Esophagus squamous epithelium (tissue), 5 donors: ENCODE results near the gene IFT122. TPM values are rescaled to one million over a fixed set of nuclear protein-coding genes. Genes with fewer than 3 reads are reported as not detected.

ENCODE experiments used
- DNase-seq: peaks from one replicate; lab custom pipeline; 2025; lab: John Stamatoyannopoulos, UW
- H3K27ac ChIP-seq, 4 donors: fragments of 200-600 bp; sonication (generic); one replicate each; pipeline ENCODE4 v1.5.1; 2016 to 2019; ENCODE audit warnings: mild to moderate bottlenecking in 1 of 4
- H3K27me3 ChIP-seq, 4 donors: fragments of 200-600 bp; sonication (generic); 1 replicate in 3 of 4; 2 replicates in 1 of 4; pipeline versions ENCODE4 v1.5.1 to v1.6.0; 2017 to 2021; ENCODE audit warnings: antibody characterized with exemption in 1 of 4
- H3K36me3 ChIP-seq, 3 donors: fragments of 200-600 bp; sonication (generic); one replicate each; pipeline ENCODE4 v1.5.1; 2016 to 2019
- H3K4me1 ChIP-seq, 3 donors: fragments of 200-600 bp; sonication (generic); one replicate each; pipeline ENCODE4 v1.5.1; 2017 to 2019
- H3K4me3 ChIP-seq, 4 donors: fragments of 200-600 bp; sonication (generic); 1 replicate in 3 of 4; 2 replicates in 1 of 4; pipeline ENCODE4 v1.5.1; 2016 to 2019; ENCODE audit warnings: mild to moderate bottlenecking in 2 of 4, moderate library complexity in 1 of 4
- H3K9me3 ChIP-seq, 3 donors: fragments of 200-600 bp; sonication (generic); one replicate each; pipeline ENCODE4 v1.5.1; 2016 to 2019
- POLR2A ChIP-seq, 4 donors: fragments of 450-650 bp; IDR thresholded peaks; one replicate each; pipeline ENCODE4 v1.6.1; 2017; ENCODE audit warnings: antibody characterized with exemption in 4 of 4, mild to moderate bottlenecking in 4 of 4, moderate library complexity in 3 of 4
- WGBS, 2 donors: methylation state at CpG; one replicate each; pipeline ENCODE4 v1.1.5; 2018; 5-methylcytosine and 5-hydroxymethylcytosine counted together
- intact Hi-C: fragments of 100-400 bp; cut with DNase I; formaldehyde crosslinking; loops from one replicate; pipeline ENCODE4 v1.15.0; 2022
- total RNA-seq, 4 donors: library from RNA; depleted of rRNA; stranded (reverse); fragments of >200 nt; gene quantifications; one replicate each; pipeline ENCODE4 v1.1.0, GENCODE V29; 2016
- TF ChIP-seq, protein P1 (sequence below), 6 experiments: fragments of 450-650 bp in 4 of 6; fragments of 200-600 bp in 2 of 6; sonication (generic) in 2 of 6; IDR thresholded peaks; one replicate each; pipeline ENCODE4 v1.5.1; 2016 to 2019; ENCODE audit warnings: antibody characterized with exemption in 6 of 6, mild to moderate bottlenecking in 4 of 6, moderate library complexity in 4 of 6
- donor health status: DM: yes; HTN: yes; CAD: no.

The IFT122 gene
- total RNA-seq, 4 donors from 2014 or later = 6.0 to 26.5 (median 11.5) TPM

DNA sequence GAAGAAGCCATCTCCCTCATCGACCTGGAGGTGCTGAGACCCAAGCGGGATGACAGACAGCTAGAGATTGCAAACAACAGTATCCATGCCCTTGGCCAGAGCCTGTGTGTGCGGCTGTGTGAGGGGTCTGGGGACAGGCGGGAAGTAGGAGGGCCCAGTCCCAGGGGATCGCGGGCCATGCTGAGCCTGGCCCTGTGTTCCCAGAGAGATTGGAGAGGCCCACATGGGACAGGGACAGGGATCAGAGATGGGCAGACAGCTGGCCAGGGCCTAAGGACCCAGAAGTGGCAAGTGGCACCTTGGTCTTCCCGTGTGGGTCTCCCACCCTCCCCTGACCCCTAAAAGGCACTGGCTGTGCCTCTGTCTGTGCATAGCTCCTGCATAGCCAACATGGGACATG is 77.5 kb downstream of the IFT122 start:
- H3K4me1 ChIP-seq = no peaks in the 10 kb centered on the region
- no peak for DNase-seq
- WGBS, 2 donors = 95 to 100% methylated on average over 4 of the region's 7 CpGs
- intact Hi-C loops = no loop called here
- H3K4me3 ChIP-seq = no peak overlapping the region
- no peak overlapping the region for H3K27ac ChIP-seq
- no peak for TF ChIP-seq POLR2A (IDR thresholded peaks at IDR 0.05)
- TF ChIP-seq, protein P1, sequence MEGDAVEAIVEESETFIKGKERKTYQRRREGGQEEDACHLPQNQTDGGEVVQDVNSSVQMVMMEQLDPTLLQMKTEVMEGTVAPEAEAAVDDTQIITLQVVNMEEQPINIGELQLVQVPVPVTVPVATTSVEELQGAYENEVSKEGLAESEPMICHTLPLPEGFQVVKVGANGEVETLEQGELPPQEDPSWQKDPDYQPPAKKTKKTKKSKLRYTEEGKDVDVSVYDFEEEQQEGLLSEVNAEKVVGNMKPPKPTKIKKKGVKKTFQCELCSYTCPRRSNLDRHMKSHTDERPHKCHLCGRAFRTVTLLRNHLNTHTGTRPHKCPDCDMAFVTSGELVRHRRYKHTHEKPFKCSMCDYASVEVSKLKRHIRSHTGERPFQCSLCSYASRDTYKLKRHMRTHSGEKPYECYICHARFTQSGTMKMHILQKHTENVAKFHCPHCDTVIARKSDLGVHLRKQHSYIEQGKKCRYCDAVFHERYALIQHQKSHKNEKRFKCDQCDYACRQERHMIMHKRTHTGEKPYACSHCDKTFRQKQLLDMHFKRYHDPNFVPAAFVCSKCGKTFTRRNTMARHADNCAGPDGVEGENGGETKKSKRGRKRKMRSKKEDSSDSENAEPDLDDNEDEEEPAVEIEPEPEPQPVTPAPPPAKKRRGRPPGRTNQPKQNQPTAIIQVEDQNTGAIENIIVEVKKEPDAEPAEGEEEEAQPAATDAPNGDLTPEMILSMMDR (IDR thresholded peaks at IDR 0.05) = no peak
- no peaks in the 10 kb centered on the region for H3K27me3 ChIP-seq
- no peaks in the 10 kb centered on the region for H3K9me3 ChIP-seq
- H3K36me3 ChIP-seq = peaks cover 0 to 68% (median 0%) of the 10 kb centered on the region in 3 donors

DNA sequence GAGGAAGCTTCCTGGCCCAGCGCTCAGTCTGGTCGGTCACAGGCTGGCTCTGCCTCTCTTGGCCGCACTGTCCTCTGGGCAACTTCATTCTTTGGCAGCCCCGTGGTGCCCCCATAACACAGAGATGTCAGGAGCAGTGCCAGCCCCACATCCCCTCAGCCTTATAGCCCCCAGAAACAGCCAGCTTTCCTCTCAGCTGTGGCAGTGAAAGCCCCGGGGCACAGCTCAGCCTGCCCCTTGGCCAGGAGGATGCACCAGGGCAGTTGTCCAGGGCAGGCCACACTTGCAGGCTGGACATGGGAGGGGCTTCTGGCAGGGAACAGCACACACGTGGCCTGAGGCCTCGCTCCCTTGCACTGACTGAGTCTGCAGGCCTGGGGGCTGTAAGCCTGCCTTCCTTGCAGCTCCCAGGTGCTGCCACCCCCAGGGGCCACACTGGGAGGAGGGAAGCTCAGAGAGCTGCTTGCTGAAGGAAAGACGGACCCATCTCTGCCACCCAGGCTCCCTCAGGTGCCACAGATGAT is 78.1 kb downstream of the IFT122 start:
- no peak for TF ChIP-seq POLR2A (IDR thresholded peaks at IDR 0.05)
- TF ChIP-seq, protein P1 (IDR thresholded peaks at IDR 0.05) = no peak
- no peak overlapping the region for H3K4me3 ChIP-seq
- no peaks in the 10 kb centered on the region for H3K4me1 ChIP-seq
- no peaks in the 10 kb centered on the region for H3K9me3 ChIP-seq
- DNase-seq = no peak
- H3K27ac ChIP-seq = no peak overlapping the region
- no peaks in the 10 kb centered on the region for H3K27me3 ChIP-seq
- WGBS, 2 donors = 63 to 95% methylated on average over 3 to 5 of the region's 8 CpGs
- peaks cover 0 to 62% (median 0%) of the 10 kb centered on the region in 3 donors for H3K36me3 ChIP-seq
- intact Hi-C loops = no loop called here

DNA sequence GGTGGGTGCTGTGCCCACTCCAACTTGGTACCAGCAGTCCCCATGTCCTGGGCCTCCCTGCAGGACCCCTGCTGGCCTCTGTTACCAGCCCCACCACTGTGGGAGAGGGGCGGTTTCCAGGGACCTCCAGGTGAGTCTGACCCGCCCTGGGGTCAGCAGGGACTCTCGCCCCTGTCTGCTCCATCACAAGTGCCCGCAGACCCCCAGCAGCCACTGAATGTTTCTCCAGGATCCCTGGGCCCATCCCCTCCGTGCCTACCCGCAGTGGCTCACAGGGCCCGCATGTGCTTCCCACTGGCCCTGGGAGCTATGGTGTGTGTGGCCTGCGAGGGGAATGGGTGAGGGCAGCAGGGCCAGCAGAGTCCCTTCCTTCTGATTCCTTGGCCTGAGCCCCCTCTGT is 78.6 kb downstream of the IFT122 start:
- TF ChIP-seq, protein P1 (IDR thresholded peaks at IDR 0.05) = no peak
- no peak for TF ChIP-seq POLR2A (IDR thresholded peaks at IDR 0.05)
- Histone ChIP-seq H3K4me1 (no peaks in the 10 kb centered on the region), H3K4me3 (no peak overlapping the region), H3K27ac (no peak overlapping the region), H3K9me3 (no peaks in the 10 kb centered on the region), H3K36me3 (peaks cover 0 to 57% (median 0%) of the 10 kb centered on the region in 3 donors), H3K27me3 (no peaks in the 10 kb centered on the region)
- no peak for DNase-seq
- WGBS, 2 donors = 95% methylated on average over 7 of the region's 8 CpGs; no CpG with 5 or more reads in 1 of the 2 donors
- intact Hi-C loops = no loop called here

DNA sequence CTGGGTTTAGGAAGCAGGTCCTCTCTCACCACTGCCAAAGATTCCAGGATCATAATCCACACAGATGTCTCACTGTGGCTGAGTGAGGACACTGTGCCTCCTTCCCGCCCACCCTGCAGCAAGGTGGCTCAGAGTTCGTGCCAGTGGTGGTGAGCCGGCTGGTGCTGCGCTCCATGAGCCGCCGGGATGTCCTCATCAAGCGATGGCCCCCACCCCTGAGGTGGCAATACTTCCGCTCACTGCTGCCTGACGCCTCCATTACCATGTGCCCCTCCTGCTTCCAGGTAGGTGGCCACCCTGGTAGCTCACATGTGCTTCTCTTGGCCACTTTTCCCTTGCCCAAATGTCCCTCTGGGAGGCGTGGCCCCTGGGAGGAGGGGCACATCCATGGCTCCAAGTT is 79.4 kb downstream of the IFT122 start:
- Histone ChIP-seq H3K4me3 (no peak overlapping the region), H3K9me3 (no peaks in the 10 kb centered on the region), H3K27me3 (no peaks in the 10 kb centered on the region), H3K4me1 (no peaks in the 10 kb centered on the region), H3K36me3 (peaks cover 0 to 49% (median 0%) of the 10 kb centered on the region in 3 donors), H3K27ac (no peak overlapping the region)
- TF ChIP-seq, protein P1 (IDR thresholded peaks at IDR 0.05) = no peak
- TF ChIP-seq POLR2A (IDR thresholded peaks at IDR 0.05) = no peak
- intact Hi-C loops = no loop called here
- no peak for DNase-seq
- 97 to 100% methylated on average over 3 to 8 of the region's 10 CpGs for WGBS, 2 donors

DNA sequence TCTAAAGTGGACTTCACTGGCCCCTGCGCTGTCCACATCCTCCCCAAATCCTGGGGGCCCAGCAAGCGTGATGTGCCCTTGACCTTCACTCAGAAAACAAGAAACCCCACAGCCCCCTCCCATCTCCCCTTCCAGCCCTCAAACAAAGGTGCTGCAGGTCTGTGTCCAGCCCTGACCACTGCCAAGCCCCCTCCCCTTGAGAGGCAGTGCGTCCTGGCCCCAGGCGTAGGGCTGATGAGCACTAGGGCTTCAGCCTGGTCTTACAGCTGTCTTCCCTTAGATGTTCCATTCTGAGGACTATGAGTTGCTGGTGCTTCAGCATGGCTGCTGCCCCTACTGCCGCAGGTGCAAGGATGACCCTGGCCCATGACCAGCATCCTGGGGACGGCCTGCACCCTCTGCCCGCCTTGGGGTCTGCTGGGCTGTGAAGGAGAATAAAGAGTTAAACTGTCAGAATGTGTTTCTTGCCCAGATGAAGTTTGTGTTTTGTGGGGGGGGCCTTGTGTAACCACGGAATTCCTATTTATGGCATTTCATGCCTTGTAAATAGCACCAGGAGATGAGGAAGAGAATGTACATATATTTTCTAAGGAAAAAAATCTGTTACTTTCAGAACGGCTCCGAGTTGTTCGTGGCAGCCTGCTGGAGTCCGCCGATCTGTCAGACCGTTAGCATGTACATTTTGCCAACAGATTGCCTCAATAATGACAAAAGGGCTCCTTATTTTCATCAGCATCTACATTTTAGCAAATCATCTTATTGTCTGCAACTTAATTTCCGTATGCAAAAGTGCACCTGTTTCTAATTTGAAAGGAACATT is 80.1 kb downstream of the IFT122 start:
- intact Hi-C loops = no loop called here
- TF ChIP-seq POLR2A (IDR thresholded peaks at IDR 0.05) = no peak
- TF ChIP-seq, protein P1 (IDR thresholded peaks at IDR 0.05) = no peak

More for the DNA sequence above, 80.1 kb downstream of the IFT122 start:
- Histone ChIP-seq H3K4me1 (no peaks in the 10 kb centered on the region), H3K9me3 (no peaks in the 10 kb centered on the region), H3K4me3 (no peak overlapping the region), H3K36me3 (peaks cover 0 to 42% (median 0%) of the 10 kb centered on the region in 3 donors), H3K27me3 (no peaks in the 10 kb centered on the region), H3K27ac (no peak overlapping the region)
- DNase-seq = no peak
- 85 to 88% methylated on average over 10 of the region's 15 CpGs for WGBS, 2 donors
